Karpas-422 (cell line): ENCODE measurements around the gene GPR162. TPM values are rescaled to one million over a fixed set of nuclear protein-coding genes. Genes with fewer than 3 reads are reported as not detected.

Experiments used
- DNase-seq: peaks from one replicate; pipeline ENCODE4 v3.0.0-alpha.2; 2015
- H2AFZ ChIP-seq: fragments of 200-600 bp; sonication (generic); 2 replicates; pipeline ENCODE4 v1.6.1; 2014; ENCODE audit warnings: antibody characterized with exemption, low read length, mixed read lengths
- H3K27ac ChIP-seq: fragments of 200-600 bp; sonication (generic); 2 replicates; pipeline ENCODE4 v1.5.1; 2014; ENCODE audit warnings: mild to moderate bottlenecking, low read length, moderate library complexity
- H3K27me3 ChIP-seq: fragments of 200-600 bp; sonication (generic); 2 replicates; pipeline ENCODE4 v1.6.1; 2014; ENCODE audit warnings: low read length, mixed read lengths
- H3K36me3 ChIP-seq: fragments of 200-600 bp; sonication (generic); 2 replicates; pipeline ENCODE4 v1.6.1; 2014; ENCODE audit warnings: low read length, mixed read lengths; ENCODE audit not compliant: insufficient read depth
- H3K4me1 ChIP-seq: fragments of 200-600 bp; sonication (generic); 2 replicates; pipeline ENCODE4 v1.6.1; 2014; ENCODE audit warnings: mild to moderate bottlenecking, low read length, mixed read lengths
- H3K4me2 ChIP-seq: fragments of 200-600 bp; sonication (generic); 2 replicates; pipeline ENCODE4 v1.6.1; 2014; ENCODE audit warnings: low read length, low read depth, mild to moderate bottlenecking; ENCODE audit not compliant: poor library complexity, severe bottlenecking
- H3K4me3 ChIP-seq: fragments of 200-600 bp; sonication (generic); 2 replicates; pipeline ENCODE4 v1.5.1; 2014; ENCODE audit warnings: mild to moderate bottlenecking, antibody characterized with exemption, low read length, mixed read lengths
- H3K79me2 ChIP-seq: fragments of 200-600 bp; sonication (generic); 2 replicates; pipeline ENCODE4 v1.6.1; 2014; ENCODE audit warnings: mild to moderate bottlenecking, low read length, mixed read lengths
- H3K9ac ChIP-seq: fragments of 200-600 bp; sonication (generic); 2 replicates; pipeline ENCODE4 v1.6.0; 2014; ENCODE audit warnings: low read length
- H3K9me2 ChIP-seq: fragments of 200-600 bp; sonication (generic), shearing (Covaris generic); replicated peaks from 2 replicates; pipeline ENCODE4 v1.6.0; 2014; ENCODE audit warnings: mild to moderate bottlenecking, low read length, moderate library complexity; ENCODE audit not compliant: insufficient read depth
- H3K9me3 ChIP-seq: fragments of 300-700, 200-600 bp; sonication (generic); 2 replicates; pipeline ENCODE4 v1.6.1; 2014; ENCODE audit warnings: low read length, mixed read lengths
- H4K20me1 ChIP-seq: fragments of 200-600 bp; sonication (generic); 2 replicates; pipeline ENCODE4 v1.6.1; 2014; ENCODE audit warnings: mild to moderate bottlenecking, antibody characterized with exemption, low read length, low read depth; ENCODE audit not compliant: insufficient read depth
- total RNA-seq: library from RNA; depleted of rRNA; stranded (reverse); fragments of >200 nt; shearing (Covaris generic); gene quantifications from 2 replicates; pipeline ENCODE4 v1.2.3, GENCODE V29; 2014; ENCODE audit warnings: low replicate concordance

The GPR162 gene
- total RNA-seq, 1 experiment from 2014 or later: not detected

DNA sequence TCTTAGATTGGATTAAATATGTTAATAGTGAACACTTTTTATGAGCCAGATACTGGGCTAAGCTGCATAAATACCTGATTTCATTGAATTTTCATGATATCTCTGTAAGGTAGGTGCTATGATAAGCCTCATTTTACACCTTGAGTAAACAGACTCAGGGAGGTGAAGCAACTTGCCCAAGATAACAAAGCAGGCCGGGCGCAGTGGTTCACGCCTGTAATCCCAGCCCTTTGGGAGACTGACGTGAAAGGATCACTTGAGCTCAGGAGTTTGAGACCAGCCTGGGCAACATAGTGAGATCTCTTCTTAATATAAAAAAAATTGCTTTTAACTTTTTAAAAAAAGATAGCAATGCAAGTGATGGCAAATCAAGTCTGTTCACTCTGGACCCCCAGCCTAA lies 20.5 kb downstream of the GPR162 start:
- Histone ChIP-seq H3K4me2 (peak overlapping the region; percentile 88), H3K27me3 (no peaks in the 10 kb centered on the region), H3K4me1 (peaks cover 69% of the 10 kb centered on the region), H3K9ac (peak overlapping the region; percentile 95), H3K9me2 (no peaks in the 10 kb centered on the region), H3K79me2 (peaks cover 7% of the 10 kb centered on the region; the same call in 1 of the 2 replicates), H3K4me3 (peak overlapping the region; percentile 82), H4K20me1 (no peaks in the 10 kb centered on the region), H3K27ac (peak overlapping the region; percentile 100), H2AFZ (no peak overlapping the region), H3K9me3 (no peaks in the 10 kb centered on the region), H3K36me3 (no peaks in the 10 kb centered on the region)
- DNase-seq: no peak

DNA sequence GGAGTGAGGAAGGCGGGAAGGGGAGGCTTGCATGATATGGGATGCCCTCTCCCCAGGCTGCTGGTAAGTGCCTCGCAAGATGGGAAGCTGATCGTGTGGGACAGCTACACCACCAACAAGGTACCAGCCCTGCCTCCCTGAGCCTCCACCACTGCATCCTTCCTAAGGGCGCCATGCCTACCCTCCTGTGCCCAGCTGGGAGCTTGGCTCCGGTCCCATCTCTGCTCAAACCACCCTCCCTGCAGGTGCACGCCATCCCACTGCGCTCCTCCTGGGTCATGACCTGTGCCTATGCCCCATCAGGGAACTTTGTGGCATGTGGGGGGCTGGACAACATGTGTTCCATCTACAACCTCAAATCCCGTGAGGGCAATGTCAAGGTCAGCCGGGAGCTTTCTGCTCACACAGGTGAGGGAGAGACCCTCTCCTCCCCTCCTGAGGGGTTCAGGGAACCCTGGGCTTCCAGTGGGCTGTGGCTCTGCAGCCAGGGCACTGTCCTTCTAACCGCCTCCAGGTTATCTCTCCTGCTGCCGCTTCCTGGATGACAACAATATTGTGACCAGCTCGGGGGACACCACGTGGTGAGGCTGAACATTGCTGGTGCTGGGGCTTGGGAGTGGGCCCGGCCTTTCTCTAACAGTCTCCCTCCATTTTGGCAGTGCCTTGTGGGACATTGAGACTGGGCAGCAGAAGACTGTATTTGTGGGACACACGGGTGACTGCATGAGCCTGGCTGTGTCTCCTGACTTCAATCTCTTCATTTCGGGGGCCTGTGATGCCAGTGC lies 21.7 kb downstream of the GPR162 start:
- no peaks in the 10 kb centered on the region for H3K36me3 ChIP-seq
- peak overlapping the region; percentile 39; the same call in 1 of the 2 replicates for H3K4me3 ChIP-seq
- H3K4me2 ChIP-seq: peak overlapping the region; percentile 88
- H3K27ac ChIP-seq: peak overlapping the region; percentile 100
- H2AFZ ChIP-seq: no peak overlapping the region
- peak overlapping the region; percentile 50 for H3K9ac ChIP-seq
- H3K27me3 ChIP-seq: no peaks in the 10 kb centered on the region
- no peaks in the 10 kb centered on the region for H3K9me3 ChIP-seq
- no peaks in the 10 kb centered on the region for H4K20me1 ChIP-seq
- H3K4me1 ChIP-seq: peaks cover 67% of the 10 kb centered on the region
- H3K79me2 ChIP-seq: peaks cover 9% of the 10 kb centered on the region; the same call in 1 of the 2 replicates
- H3K9me2 ChIP-seq: no peaks in the 10 kb centered on the region
- DNase-seq: peak; percentile 80

DNA sequence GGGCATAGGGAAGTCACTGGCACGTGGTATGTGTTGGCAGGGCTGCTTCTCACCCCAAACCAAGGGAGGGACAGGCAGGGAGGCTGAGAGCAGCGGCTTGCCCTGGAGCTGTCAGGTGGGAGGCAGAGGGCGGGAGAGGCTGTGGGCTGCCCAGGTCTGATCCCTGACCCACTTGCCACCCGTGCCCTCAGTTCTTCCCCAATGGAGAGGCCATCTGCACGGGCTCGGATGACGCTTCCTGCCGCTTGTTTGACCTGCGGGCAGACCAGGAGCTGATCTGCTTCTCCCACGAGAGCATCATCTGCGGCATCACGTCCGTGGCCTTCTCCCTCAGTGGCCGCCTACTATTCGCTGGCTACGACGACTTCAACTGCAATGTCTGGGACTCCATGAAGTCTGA lies 23.8 kb downstream of the GPR162 start:
- no peak for DNase-seq
- Histone ChIP-seq H3K27me3 (no peaks in the 10 kb centered on the region), H4K20me1 (no peaks in the 10 kb centered on the region), H3K27ac (no peak overlapping the region), H3K9ac (no peak overlapping the region), H3K36me3 (peaks cover 8% of the 10 kb centered on the region), H3K79me2 (peaks cover 26% of the 10 kb centered on the region), H3K4me3 (no peak overlapping the region), H3K4me2 (no peak overlapping the region), H3K9me2 (no peaks in the 10 kb centered on the region), H2AFZ (no peak overlapping the region), H3K4me1 (peaks cover 66% of the 10 kb centered on the region), H3K9me3 (no peaks in the 10 kb centered on the region)

DNA sequence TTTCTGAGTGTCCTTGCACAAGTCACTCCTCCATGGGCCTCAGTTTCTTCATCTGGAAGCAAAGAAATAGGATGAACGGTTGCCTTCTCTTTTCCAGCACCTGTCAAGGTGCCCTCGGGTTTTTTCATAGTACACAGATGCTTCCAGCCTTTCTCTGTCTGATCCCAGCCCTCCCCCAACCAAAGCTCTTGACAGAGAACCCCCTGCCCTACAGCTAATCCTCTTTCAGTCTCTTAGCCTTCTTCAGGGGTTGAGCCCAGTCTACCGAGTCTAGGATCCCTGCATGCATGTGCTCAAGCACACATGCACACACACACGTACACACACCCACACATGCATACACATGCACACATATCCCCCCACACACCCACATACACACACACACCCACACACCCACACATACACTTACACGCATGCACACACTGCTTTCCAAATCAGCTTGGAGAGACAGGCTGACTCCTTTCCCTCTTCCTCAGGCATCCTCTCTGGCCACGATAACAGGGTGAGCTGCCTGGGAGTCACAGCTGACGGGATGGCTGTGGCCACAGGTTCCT lies 24.8 kb downstream of the GPR162 start:
- no peak overlapping the region for H3K9ac ChIP-seq
- H3K9me2 ChIP-seq: no peaks in the 10 kb centered on the region
- no peaks in the 10 kb centered on the region for H3K9me3 ChIP-seq
- peaks cover 29% of the 10 kb centered on the region for H3K79me2 ChIP-seq
- peaks cover 11% of the 10 kb centered on the region for H3K36me3 ChIP-seq
- H3K27ac ChIP-seq: peak overlapping the region; percentile 22
- H3K4me2 ChIP-seq: no peak overlapping the region
- H3K27me3 ChIP-seq: no peaks in the 10 kb centered on the region
- H3K4me1 ChIP-seq: peaks cover 60% of the 10 kb centered on the region
- H2AFZ ChIP-seq: no peak overlapping the region
- no peak for DNase-seq
- no peak overlapping the region for H3K4me3 ChIP-seq
- H4K20me1 ChIP-seq: no peaks in the 10 kb centered on the region

DNA sequence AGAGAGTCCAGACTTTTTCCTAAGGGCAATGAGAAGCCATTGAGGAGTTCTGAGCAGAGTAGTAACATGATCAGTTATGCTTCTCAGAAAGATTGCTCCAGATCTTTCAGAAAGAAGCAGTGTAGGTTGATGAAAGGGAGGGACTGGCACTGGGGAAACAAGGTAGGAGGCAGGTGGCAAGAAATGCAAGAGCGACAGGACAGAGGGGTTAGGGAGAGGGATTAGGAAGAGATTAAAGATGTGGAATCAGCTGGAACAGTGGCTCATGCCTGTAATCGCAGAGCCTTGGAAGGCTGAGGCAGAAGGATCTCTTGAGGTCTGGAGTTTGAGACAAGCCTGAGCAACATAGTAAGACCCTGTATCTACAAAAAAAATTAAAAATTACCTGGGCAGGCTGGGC lies 26.1 kb downstream of the GPR162 start:
- no peaks in the 10 kb centered on the region for H3K9me2 ChIP-seq
- no peaks in the 10 kb centered on the region; the same call in 1 of the 2 replicates for H4K20me1 ChIP-seq
- H3K4me2 ChIP-seq: no peak overlapping the region
- H3K36me3 ChIP-seq: peaks cover 11% of the 10 kb centered on the region
- no peak for DNase-seq
- H3K27me3 ChIP-seq: no peaks in the 10 kb centered on the region
- H2AFZ ChIP-seq: no peak overlapping the region
- H3K4me3 ChIP-seq: no peak overlapping the region
- peaks cover 49% of the 10 kb centered on the region for H3K4me1 ChIP-seq
- no peaks in the 10 kb centered on the region for H3K9me3 ChIP-seq
- H3K27ac ChIP-seq: peak overlapping the region; percentile 37
- H3K9ac ChIP-seq: no peak overlapping the region
- peaks cover 26% of the 10 kb centered on the region for H3K79me2 ChIP-seq

DNA sequence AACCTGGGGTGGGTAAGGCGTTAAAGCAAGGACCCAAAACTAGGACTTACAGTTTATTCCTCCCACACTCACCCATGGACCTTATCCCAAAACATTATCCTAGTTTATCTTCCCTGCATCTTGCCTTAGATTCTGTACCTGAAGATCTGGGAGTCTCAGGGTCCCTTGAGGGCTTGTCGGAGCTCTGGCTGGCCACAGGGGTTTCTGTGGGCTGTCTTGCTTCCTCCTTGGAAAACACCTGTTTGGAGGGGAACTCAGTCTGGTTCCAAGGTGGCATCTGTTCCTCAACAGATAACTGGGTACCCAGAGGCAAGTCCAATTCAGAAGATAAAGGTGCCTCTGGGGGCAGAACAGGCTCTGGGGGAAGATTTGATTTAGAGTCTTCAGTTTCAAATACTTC lies 27.8 kb downstream of the GPR162 start:
- Histone ChIP-seq H3K36me3 (peaks cover 11% of the 10 kb centered on the region), H2AFZ (no peak overlapping the region), H3K79me2 (peaks cover 43% of the 10 kb centered on the region), H3K4me2 (peak overlapping the region; percentile 89), H3K27ac (peak overlapping the region; percentile 86), H4K20me1 (peaks cover 6% of the 10 kb centered on the region; the same call in 1 of the 2 replicates), H3K4me1 (peaks cover 51% of the 10 kb centered on the region), H3K9me3 (no peaks in the 10 kb centered on the region), H3K4me3 (peak overlapping the region; percentile 88; the same call in 1 of the 2 replicates), H3K9ac (peak overlapping the region; percentile 88), H3K9me2 (no peaks in the 10 kb centered on the region), H3K27me3 (no peaks in the 10 kb centered on the region)
- no peak for DNase-seq

DNA sequence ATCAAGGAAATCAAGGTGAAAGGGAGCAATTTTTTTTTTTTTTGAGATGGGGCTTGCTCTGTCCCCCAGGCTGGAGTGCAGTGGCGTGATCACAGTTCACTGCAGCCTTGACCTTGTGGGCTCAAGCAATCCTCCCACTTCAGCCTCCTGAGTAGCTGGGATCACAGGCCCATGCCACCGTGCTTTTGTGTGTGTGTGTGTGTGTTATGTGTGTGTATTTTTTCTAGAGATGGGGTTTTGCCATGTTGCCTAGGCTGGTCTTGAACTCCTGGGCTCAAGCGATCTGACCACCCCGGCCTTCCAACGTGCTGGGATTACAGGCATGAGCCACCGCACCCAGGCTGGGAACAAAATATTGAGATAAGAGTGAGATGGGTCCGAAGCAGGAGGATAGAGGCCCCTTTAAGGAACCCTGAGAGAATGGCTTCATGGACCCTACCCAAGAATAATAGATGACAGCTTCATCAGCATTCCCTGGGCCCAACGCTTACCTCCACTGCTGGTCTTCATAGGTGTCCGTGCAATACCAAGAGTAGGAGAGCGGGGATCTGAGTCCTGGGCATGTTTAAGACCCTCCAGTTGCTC lies 28.4 kb downstream of the GPR162 start:
- Histone ChIP-seq H4K20me1 (peaks cover 6% of the 10 kb centered on the region; the same call in 1 of the 2 replicates), H3K9me2 (no peaks in the 10 kb centered on the region), H3K27me3 (no peaks in the 10 kb centered on the region), H3K4me2 (peak overlapping the region; percentile 89), H3K9ac (peak overlapping the region; percentile 88), H3K9me3 (no peaks in the 10 kb centered on the region), H3K36me3 (peaks cover 11% of the 10 kb centered on the region), H3K27ac (peak overlapping the region; percentile 86), H3K4me3 (peak overlapping the region; percentile 88), H3K79me2 (peaks cover 49% of the 10 kb centered on the region), H3K4me1 (peaks cover 51% of the 10 kb centered on the region), H2AFZ (no peak overlapping the region)
- no peak for DNase-seq

DNA sequence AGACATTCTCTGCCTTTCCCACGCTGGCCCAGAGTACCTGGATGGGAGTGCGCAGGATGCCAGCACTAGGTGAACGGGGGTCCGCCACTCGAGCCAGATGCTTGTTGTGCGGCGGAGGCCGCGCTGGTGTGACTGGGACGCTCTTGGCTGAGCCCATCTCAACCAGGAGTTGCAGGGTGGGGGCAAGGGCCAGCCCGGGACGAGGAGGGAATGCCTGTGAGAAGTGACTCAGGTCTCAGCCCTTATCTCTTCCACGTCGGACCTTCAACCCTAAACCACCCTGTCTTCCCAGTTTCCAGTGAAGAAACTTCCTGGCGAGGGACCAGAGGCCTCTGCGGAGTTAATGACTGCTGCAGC lies 29.2 kb downstream of the GPR162 start:
- Histone ChIP-seq H3K4me2 (peak overlapping the region; percentile 89), H3K79me2 (peaks cover 52% of the 10 kb centered on the region), H3K9me2 (no peaks in the 10 kb centered on the region), H3K9ac (peak overlapping the region; percentile 88), H3K4me1 (peaks cover 51% of the 10 kb centered on the region), H3K27ac (peak overlapping the region; percentile 86), H3K9me3 (no peaks in the 10 kb centered on the region), H3K27me3 (no peaks in the 10 kb centered on the region), H3K36me3 (peaks cover 13% of the 10 kb centered on the region), H2AFZ (no peak overlapping the region), H4K20me1 (peaks cover 6% of the 10 kb centered on the region; the same call in 1 of the 2 replicates), H3K4me3 (peak overlapping the region; percentile 88)
- DNase-seq: peak; percentile 57
